ENCODE measurements around the gene TAS2R3. TPM values are rescaled to one million over a fixed set of nuclear protein-coding genes. Genes with fewer than 3 reads are reported as not detected.

TAS2R3 gene
- total RNA-seq, 3 donors from 2014 or later (not counting 1 experiment from before 2014, with no cell fraction given): 0.79 TPM; not detected in 2

DNA sequence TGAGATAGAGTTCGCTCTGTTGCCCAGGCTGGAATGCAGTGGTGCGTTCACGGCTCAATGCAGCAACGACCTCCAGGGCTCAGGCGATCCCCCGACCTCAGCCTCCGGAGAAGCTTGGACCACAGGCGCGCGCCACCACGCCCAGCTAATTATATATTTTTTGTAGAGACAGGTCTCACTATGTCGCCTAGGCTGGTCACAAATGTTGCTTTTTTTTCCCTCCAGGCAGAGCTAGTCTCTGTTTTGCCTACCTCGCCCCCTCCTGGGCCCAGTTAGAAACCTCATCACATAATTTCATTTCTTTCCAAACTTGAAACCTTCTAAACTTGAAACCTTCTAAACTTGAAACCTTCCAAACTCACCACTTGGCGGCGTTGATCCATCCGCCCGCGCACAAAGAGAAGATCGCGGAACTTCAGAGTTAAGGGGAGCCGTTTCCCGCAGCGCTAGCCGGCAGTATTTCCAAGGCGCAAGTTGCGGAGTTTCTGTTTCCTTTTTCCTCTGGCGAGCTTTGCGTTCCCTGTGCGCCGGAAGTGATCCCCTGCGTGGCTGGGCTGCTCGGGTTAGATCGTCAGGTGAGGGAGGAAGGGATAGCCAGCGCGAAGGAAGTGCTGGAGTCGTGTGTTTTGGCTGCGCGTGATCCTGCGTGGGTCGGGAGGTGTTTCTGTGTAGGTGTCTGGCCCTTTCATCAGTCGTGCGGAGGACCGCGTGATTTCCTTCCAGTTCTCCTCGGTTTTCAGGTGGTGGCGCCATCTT is 25.9 kb upstream of the TAS2R3 start, which contains the start of gene SSBP1:
TSS of gene SSBP1 (plus strand) at position 523 of the 756 bp plus-strand sequence. CDS start 809 bp downstream, outside the sequence.
- Mint-ChIP-seq H3K27me3 (ENCODE audit: low read depth in 2 of 2) (no peaks in the 10 kb centered on the region), H3K27ac (peak within 1 kb of the TSS; percentile 93 to 99), H3K9me3 (no peaks in the 10 kb centered on the region), H3K36me3 (peaks cover 14% of the 10 kb centered on the region), H3K4me3 (peak within 1 kb of the TSS; percentile 100), H3K4me1 (peaks cover 39 to 47% of the 10 kb centered on the region in 2 donors)
- peaks cover 8% of the 10 kb centered on the region for H3K4me1 ChIP-seq (ENCODE audit: control insufficient read depth, insufficient read depth, low read length)
- no peaks in the 10 kb centered on the region for H3K9me3 ChIP-seq (ENCODE audit: control insufficient read depth, insufficient read depth, low read length)
- peak within 1 kb of the TSS; percentile 81 for H3K4me3 ChIP-seq (ENCODE audit: low read length)
- H3K27ac ChIP-seq (ENCODE audit: low read length): peak within 1 kb of the TSS; percentile 96
- peaks cover 23% of the 10 kb centered on the region for H3K36me3 ChIP-seq (ENCODE audit: control insufficient read depth, insufficient read depth, low read length)
- ATAC-seq (peak; percentile 84 to 91 (median 86)), DNase-seq (peak; percentile 80 to 97)
- no peaks in the 10 kb centered on the region for H3K27me3 ChIP-seq (ENCODE audit: control insufficient read depth, insufficient read depth, low read length)
- TF ChIP-seq, protein P1, sequence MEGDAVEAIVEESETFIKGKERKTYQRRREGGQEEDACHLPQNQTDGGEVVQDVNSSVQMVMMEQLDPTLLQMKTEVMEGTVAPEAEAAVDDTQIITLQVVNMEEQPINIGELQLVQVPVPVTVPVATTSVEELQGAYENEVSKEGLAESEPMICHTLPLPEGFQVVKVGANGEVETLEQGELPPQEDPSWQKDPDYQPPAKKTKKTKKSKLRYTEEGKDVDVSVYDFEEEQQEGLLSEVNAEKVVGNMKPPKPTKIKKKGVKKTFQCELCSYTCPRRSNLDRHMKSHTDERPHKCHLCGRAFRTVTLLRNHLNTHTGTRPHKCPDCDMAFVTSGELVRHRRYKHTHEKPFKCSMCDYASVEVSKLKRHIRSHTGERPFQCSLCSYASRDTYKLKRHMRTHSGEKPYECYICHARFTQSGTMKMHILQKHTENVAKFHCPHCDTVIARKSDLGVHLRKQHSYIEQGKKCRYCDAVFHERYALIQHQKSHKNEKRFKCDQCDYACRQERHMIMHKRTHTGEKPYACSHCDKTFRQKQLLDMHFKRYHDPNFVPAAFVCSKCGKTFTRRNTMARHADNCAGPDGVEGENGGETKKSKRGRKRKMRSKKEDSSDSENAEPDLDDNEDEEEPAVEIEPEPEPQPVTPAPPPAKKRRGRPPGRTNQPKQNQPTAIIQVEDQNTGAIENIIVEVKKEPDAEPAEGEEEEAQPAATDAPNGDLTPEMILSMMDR (IDR thresholded peaks at IDR 0.05): peak; percentile 70
- intact Hi-C loops (cut with micrococcal nuclease): loop anchor here (1.0 to 5.0 kb wide), 3 partner anchors 37 to 186 kb away; partner anchors contain the start of gene AGK
- WGBS (ENCODE audit: insufficient coverage): under 1% methylated on average over 45 of the region's 46 CpGs

DNA sequence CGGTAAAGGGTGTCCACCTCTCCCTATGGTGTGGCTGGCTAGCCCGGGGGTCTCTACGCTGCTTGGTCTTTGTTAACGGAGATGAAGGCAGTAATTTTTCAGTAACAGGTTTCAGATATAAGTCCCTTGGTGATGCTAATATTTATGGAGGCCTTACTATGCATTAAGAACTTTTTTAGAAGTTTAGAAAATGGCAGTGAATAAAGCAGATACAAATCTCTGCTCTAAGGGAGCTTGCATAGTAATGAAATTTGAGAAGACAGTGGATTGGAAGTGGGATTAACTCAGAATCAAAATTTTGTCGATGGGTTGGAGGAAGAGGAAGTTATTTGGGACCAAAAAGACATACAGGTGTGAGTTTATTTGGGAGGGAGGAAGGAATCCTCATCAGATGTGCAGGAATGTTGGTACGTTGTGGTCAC is 25.3 kb upstream of the TAS2R3 start:
- WGBS (ENCODE audit: insufficient coverage): 0% methylated on average over 6 of the region's 6 CpGs
- H3K27me3 Mint-ChIP-seq (ENCODE audit: low read depth in 2 of 2): no peaks in the 10 kb centered on the region
- DNase-seq (no peak), ATAC-seq (no peak)
- Histone ChIP-seq H3K4me1 (ENCODE audit: control insufficient read depth, insufficient read depth, low read length) (peaks cover 8% of the 10 kb centered on the region), H3K36me3 (ENCODE audit: control insufficient read depth, insufficient read depth, low read length) (peaks cover 29% of the 10 kb centered on the region), H3K9me3 (ENCODE audit: control insufficient read depth, insufficient read depth, low read length) (no peaks in the 10 kb centered on the region), H3K4me3 (ENCODE audit: low read length) (peak overlapping the region; percentile 81), H3K27me3 (ENCODE audit: control insufficient read depth, insufficient read depth, low read length) (no peaks in the 10 kb centered on the region), H3K27ac (ENCODE audit: low read length) (peak overlapping the region; percentile 96)
- H3K4me3 Mint-ChIP-seq: peak overlapping the region; percentile 100
- TF ChIP-seq, protein P1 (IDR thresholded peaks at IDR 0.05): no peak
- H3K4me1 Mint-ChIP-seq: peaks cover 39 to 47% of the 10 kb centered on the region in 2 donors
- H3K36me3 Mint-ChIP-seq: peaks cover 19% of the 10 kb centered on the region
- no peaks in the 10 kb centered on the region for H3K9me3 Mint-ChIP-seq
- peak overlapping the region; percentile 93 to 99 for H3K27ac Mint-ChIP-seq
- intact Hi-C loops (cut with micrococcal nuclease): loop anchor here (1.0 to 5.0 kb wide), 3 partner anchors 37 to 186 kb away; partner anchors contain the start of gene AGK

DNA sequence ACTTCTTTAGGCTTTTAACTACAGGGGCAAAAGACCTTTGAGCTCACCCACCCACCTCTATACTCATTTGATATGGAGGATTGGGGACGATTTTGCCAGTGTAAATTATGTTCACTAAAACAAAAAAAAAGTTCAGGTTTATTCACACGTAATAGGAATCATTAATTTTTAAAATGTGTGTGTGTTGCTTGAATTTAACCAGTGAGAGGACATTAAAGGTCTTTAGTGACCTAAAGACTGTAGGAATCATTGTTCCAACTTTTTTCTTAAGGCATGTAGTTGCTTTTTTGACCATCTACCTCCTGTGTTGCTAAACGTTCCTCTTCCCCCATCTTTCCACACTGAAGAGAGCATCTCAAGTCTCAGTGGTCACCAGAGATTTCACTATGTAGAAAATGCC is 24.6 kb upstream of the TAS2R3 start:
- Histone ChIP-seq H3K27ac (ENCODE audit: low read length) (no peak overlapping the region), H3K4me3 (ENCODE audit: low read length) (no peak overlapping the region), H3K27me3 (ENCODE audit: control insufficient read depth, insufficient read depth, low read length) (no peaks in the 10 kb centered on the region), H3K36me3 (ENCODE audit: control insufficient read depth, insufficient read depth, low read length) (peaks cover 35% of the 10 kb centered on the region), H3K9me3 (ENCODE audit: control insufficient read depth, insufficient read depth, low read length) (no peaks in the 10 kb centered on the region), H3K4me1 (ENCODE audit: control insufficient read depth, insufficient read depth, low read length) (peaks cover 8% of the 10 kb centered on the region)
- Mint-ChIP-seq H3K4me1 (peaks cover 39 to 47% of the 10 kb centered on the region in 2 donors), H3K4me3 (peak overlapping the region; percentile 100), H3K36me3 (peaks cover 26% of the 10 kb centered on the region), H3K9me3 (no peaks in the 10 kb centered on the region), H3K27ac (peak overlapping the region; percentile 74 to 99), H3K27me3 (ENCODE audit: low read depth in 2 of 2) (no peaks in the 10 kb centered on the region)
- DNase-seq (no peak), ATAC-seq (no peak)
- TF ChIP-seq, protein P1 (IDR thresholded peaks at IDR 0.05): no peak
- intact Hi-C loops (cut with micrococcal nuclease): loop anchor here (5.0 kb wide), 1 partner anchor 187 kb away; the partner anchor contains the start of gene AGK
- 80% methylated on average over 2 of the region's 3 CpGs for WGBS (ENCODE audit: insufficient coverage)

Data from natural killer cell (primary cell).